KMS-11 (cell line): ENCODE measurements around the gene ZNF304.

Experiments used
- H2AFZ ChIP-seq: fragments of 200-600 bp; sonication (generic); 2 replicates; pipeline ENCODE4 v1.6.1; 2016; ENCODE audit warnings: antibody characterized with exemption, mixed run types, low read depth
- H3K27ac ChIP-seq: fragments of 200-600 bp; sonication (generic); 2 replicates; pipeline ENCODE4 v1.6.1; 2016; ENCODE audit warnings: mild to moderate bottlenecking, mixed run types
- H3K27me3 ChIP-seq: fragments of 200-600 bp; sonication (generic); 2 replicates; pipeline ENCODE4 v1.6.1; 2017; ENCODE audit warnings: mild to moderate bottlenecking, low read depth, mixed run types, moderate library complexity; ENCODE audit not compliant: insufficient read depth
- H3K36me3 ChIP-seq: fragments of 200-600 bp; sonication (generic); 2 replicates; pipeline ENCODE4 v1.6.1; 2017; ENCODE audit warnings: mild to moderate bottlenecking, mixed run types; ENCODE audit not compliant: insufficient read depth
- H3K4me1 ChIP-seq: fragments of 200-600 bp; sonication (generic); 2 replicates; pipeline ENCODE4 v1.6.1; 2016; ENCODE audit warnings: mild to moderate bottlenecking, low read depth, mixed run types; ENCODE audit not compliant: poor library complexity, severe bottlenecking
- H3K4me2 ChIP-seq: fragments of 200-600 bp; sonication (generic); 2 replicates; pipeline ENCODE4 v1.7.0; 2016; ENCODE audit warnings: mild to moderate bottlenecking, mixed run types
- H3K4me3 ChIP-seq: fragments of 200-600 bp; sonication (generic); IDR thresholded peaks from 2 replicates; pipeline ENCODE4 v1.6.1; 2017; ENCODE audit warnings: low read depth, low read length, mixed read lengths; ENCODE audit not compliant: insufficient read depth
- H3K79me2 ChIP-seq: fragments of 200-600 bp; sonication (generic); 2 replicates; pipeline ENCODE4 v1.6.1; 2016; ENCODE audit warnings: low read depth, mixed run types; ENCODE audit not compliant: insufficient read depth
- H3K9ac ChIP-seq: fragments of 200-600 bp; sonication (generic); 2 replicates; pipeline ENCODE4 v1.6.1; 2016; ENCODE audit warnings: mild to moderate bottlenecking, mixed run types
- H4K20me1 ChIP-seq: fragments of 200-600 bp; sonication (generic); 2 replicates; pipeline ENCODE4 v1.6.1; 2016; ENCODE audit warnings: mild to moderate bottlenecking, mixed run types; ENCODE audit not compliant: insufficient read depth
- TF ChIP-seq, protein P1 (sequence below): fragments of 200-600 bp; sonication (generic); conservative IDR thresholded peaks from 2 replicates; pipeline ENCODE4 v1.6.1; 2017; ENCODE audit warnings: low read depth, mild to moderate bottlenecking, antibody characterized with exemption, low read length, moderate library complexity, mixed read lengths

The ZNF304 gene

GRCh38 chr19:57395710-57396109 lies 44.6 kb downstream of the ZNF304 start:
- Histone ChIP-seq H2AFZ (no peak overlapping the region), H4K20me1 (no peaks in the 10 kb centered on the region), H3K4me1 (no peaks in the 10 kb centered on the region), H3K27me3 (no peaks in the 10 kb centered on the region), H3K4me3 (no peak overlapping the region), H3K27ac (no peak overlapping the region), H3K9ac (no peak overlapping the region), H3K79me2 (0 out of 2 replicates have a peak, but pooled peaks cover 6% of the 10 kb centered on the region), H3K4me2 (no peak overlapping the region), H3K36me3 (no peaks in the 10 kb centered on the region)
- TF ChIP-seq, protein P1, sequence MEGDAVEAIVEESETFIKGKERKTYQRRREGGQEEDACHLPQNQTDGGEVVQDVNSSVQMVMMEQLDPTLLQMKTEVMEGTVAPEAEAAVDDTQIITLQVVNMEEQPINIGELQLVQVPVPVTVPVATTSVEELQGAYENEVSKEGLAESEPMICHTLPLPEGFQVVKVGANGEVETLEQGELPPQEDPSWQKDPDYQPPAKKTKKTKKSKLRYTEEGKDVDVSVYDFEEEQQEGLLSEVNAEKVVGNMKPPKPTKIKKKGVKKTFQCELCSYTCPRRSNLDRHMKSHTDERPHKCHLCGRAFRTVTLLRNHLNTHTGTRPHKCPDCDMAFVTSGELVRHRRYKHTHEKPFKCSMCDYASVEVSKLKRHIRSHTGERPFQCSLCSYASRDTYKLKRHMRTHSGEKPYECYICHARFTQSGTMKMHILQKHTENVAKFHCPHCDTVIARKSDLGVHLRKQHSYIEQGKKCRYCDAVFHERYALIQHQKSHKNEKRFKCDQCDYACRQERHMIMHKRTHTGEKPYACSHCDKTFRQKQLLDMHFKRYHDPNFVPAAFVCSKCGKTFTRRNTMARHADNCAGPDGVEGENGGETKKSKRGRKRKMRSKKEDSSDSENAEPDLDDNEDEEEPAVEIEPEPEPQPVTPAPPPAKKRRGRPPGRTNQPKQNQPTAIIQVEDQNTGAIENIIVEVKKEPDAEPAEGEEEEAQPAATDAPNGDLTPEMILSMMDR: no peak

GRCh38 chr19:57398868-57399267 lies 47.8 kb downstream of the ZNF304 start:
- H3K27ac ChIP-seq: no peak overlapping the region
- no peaks in the 10 kb centered on the region for H4K20me1 ChIP-seq
- no peak overlapping the region for H3K4me3 ChIP-seq
- no peak overlapping the region for H2AFZ ChIP-seq
- H3K36me3 ChIP-seq: no peaks in the 10 kb centered on the region
- TF ChIP-seq, protein P1: no peak
- H3K4me1 ChIP-seq: no peaks in the 10 kb centered on the region
- no peak overlapping the region for H3K4me2 ChIP-seq
- H3K27me3 ChIP-seq: no peaks in the 10 kb centered on the region
- H3K9ac ChIP-seq: no peak overlapping the region
- no peaks in the 10 kb centered on the region for H3K79me2 ChIP-seq

GRCh38 chr19:57403737-57404563 lies 52.9 kb downstream of the ZNF304 start:
- no peaks in the 10 kb centered on the region for H3K4me1 ChIP-seq
- H2AFZ ChIP-seq: no peak overlapping the region
- H3K36me3 ChIP-seq: no peaks in the 10 kb centered on the region
- H3K9ac ChIP-seq: no peak overlapping the region
- no peak overlapping the region for H3K4me2 ChIP-seq
- no peaks in the 10 kb centered on the region for H3K79me2 ChIP-seq
- TF ChIP-seq, protein P1: no peak
- no peaks in the 10 kb centered on the region for H3K27me3 ChIP-seq
- no peak overlapping the region for H3K27ac ChIP-seq
- H3K4me3 ChIP-seq: no peak overlapping the region
- no peaks in the 10 kb centered on the region for H4K20me1 ChIP-seq

GRCh38 chr19:57406516-57407123 lies 55.5 kb downstream of the ZNF304 start:
- H3K4me3 ChIP-seq: no peak overlapping the region

More at GRCh38 chr19:57406516-57407123, 55.5 kb downstream of the ZNF304 start:
- Histone ChIP-seq H3K4me2 (no peak overlapping the region), H3K79me2 (peaks cover 6% of the 10 kb centered on the region; the same call in 1 of the 2 replicates), H2AFZ (no peak overlapping the region), H3K27ac (no peak overlapping the region), H3K4me1 (peaks cover 5% of the 10 kb centered on the region), H4K20me1 (no peaks in the 10 kb centered on the region), H3K36me3 (no peaks in the 10 kb centered on the region), H3K27me3 (no peaks in the 10 kb centered on the region), H3K9ac (no peak overlapping the region)
- TF ChIP-seq, protein P1: peak; percentile 57
